BLaER1 treated with 17β-estradiol and CSF1 and Interleukin-3, amounts not matched to agents 10 nM and 100 nM (cell line): ENCODE results near the gene IGFBP5.

Experiments used
- H3K27ac ChIP-seq, 11 experiments: shearing (Covaris generic); formaldehyde crosslinking; 2 replicates each; pipeline ENCODE4 v1.8.1; 2022
- H3K27me3 ChIP-seq, 11 experiments: shearing (Covaris generic); formaldehyde crosslinking; 2 replicates each; pipeline ENCODE4 v1.8.1; 2022
- H3K36me3 ChIP-seq, 11 experiments: shearing (Covaris generic); formaldehyde crosslinking; 2 replicates each; pipeline ENCODE4 v1.8.1; 2022
- H3K4me1 ChIP-seq, 10 experiments: shearing (Covaris generic); formaldehyde crosslinking; 2 replicates each; pipeline ENCODE4 v1.8.1; 2022
- H3K4me2 ChIP-seq, 11 experiments: shearing (Covaris generic); formaldehyde crosslinking; 2 replicates each; pipeline ENCODE4 v1.8.1; 2022
- H3K4me3 ChIP-seq, 10 experiments: shearing (Covaris generic); formaldehyde crosslinking; 2 replicates each; pipeline ENCODE4 v1.8.1; 2022
- H3K9ac ChIP-seq, 11 experiments: shearing (Covaris generic); formaldehyde crosslinking; 2 replicates each; pipeline ENCODE4 v1.8.1; 2022
- H3K9me3 ChIP-seq, 11 experiments: shearing (Covaris generic); formaldehyde crosslinking; replicated peaks in 1 of 11; 2 replicates each; pipeline ENCODE4 v1.8.1; 2022
- H4K20me1 ChIP-seq, 11 experiments: shearing (Covaris generic); formaldehyde crosslinking; 2 replicates each; pipeline ENCODE4 v1.8.1; 2022
- Cebpa-rat ChIP-seq, 11 experiments: shearing (Covaris generic); IDR thresholded peaks; 2 replicates each; pipeline ENCODE4 v1.8.1; 2022

Gene IGFBP5

DNA sequence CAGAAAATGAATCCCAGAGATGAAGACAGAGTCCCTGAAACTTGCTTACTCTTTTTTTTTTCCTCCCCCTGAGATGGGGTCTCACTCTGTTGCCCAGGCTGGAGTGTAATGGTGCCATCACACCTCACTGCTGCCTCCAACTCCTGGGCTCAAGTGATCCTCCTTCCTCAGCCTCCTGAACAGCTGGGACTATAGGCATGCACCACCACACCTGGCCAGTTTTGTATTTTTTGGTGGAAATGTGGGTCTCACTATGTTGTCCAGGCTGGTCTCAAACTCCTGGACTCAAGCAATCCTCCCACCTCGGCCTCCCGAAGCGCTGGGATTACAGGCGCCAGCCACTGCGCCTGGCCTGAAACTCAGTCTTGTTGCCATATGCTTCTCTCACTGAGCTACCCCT, 34.3 kb downstream of the IGFBP5 start:
- Histone ChIP-seq H3K9ac (no peak overlapping the region), H3K36me3 (peaks cover 0 to 91% (median 42%) of the 10 kb centered on the region in 11 experiments; a peak in 17 of 22 replicates), H3K27ac (no peak overlapping the region), H4K20me1 (peaks cover 0 to 100% (median 96%) of the 10 kb centered on the region in 11 experiments; a peak in 18 of 22 replicates), H3K27me3 (peaks cover 11 to 28% (median 22%) of the 10 kb centered on the region in 11 experiments; a peak in 18 of 22 replicates), H3K9me3 (no peaks in the 10 kb centered on the region), H3K4me1 (peaks cover 0 to 85% (median 77%) of the 10 kb centered on the region in 10 experiments; a peak in 18 of 20 replicates), H3K4me3 (no peak overlapping the region), H3K4me2 (peak overlapping the region in 2 of 11 experiments; percentile 19 to 92; a peak in 1 of 22 replicates)
- no peak for TF ChIP-seq Cebpa-rat (IDR thresholded peaks at IDR 0.05)

DNA sequence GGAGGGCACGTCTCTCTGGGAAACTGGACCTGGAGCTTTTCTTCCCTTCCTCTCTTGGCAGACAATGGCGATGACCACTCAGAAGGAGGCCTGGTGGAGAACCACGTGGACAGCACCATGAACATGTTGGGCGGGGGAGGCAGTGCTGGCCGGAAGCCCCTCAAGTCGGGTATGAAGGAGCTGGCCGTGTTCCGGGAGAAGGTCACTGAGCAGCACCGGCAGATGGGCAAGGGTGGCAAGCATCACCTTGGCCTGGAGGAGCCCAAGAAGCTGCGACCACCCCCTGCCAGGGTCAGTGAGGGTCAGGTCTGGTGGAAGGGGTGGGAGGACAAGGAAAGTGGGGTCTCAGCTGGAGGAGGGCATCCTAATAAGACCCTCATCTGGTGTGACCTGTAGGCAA, 34.9 kb downstream of the IGFBP5 start:
- no peak overlapping the region for H3K27ac ChIP-seq
- no peak overlapping the region for H3K4me3 ChIP-seq
- peak overlapping the region in 2 of 11 experiments; percentile 66 to 68; a peak in 2 of 22 replicates for H3K4me2 ChIP-seq
- no peak for TF ChIP-seq Cebpa-rat (IDR thresholded peaks at IDR 0.05)
- H3K9ac ChIP-seq, result no peak overlapping the region
- no peaks in the 10 kb centered on the region for H3K9me3 ChIP-seq
- peaks cover 0 to 100% (median 96%) of the 10 kb centered on the region in 11 experiments; a peak in 18 of 22 replicates for H4K20me1 ChIP-seq
- H3K36me3 ChIP-seq, result peaks cover 0 to 92% (median 47%) of the 10 kb centered on the region in 11 experiments; a peak in 17 of 22 replicates
- H3K4me1 ChIP-seq, result peaks cover 0 to 83% (median 72%) of the 10 kb centered on the region in 10 experiments; a peak in 18 of 20 replicates
- H3K27me3 ChIP-seq, result peaks cover 8 to 24% (median 16%) of the 10 kb centered on the region in 11 experiments; a peak in 17 of 22 replicates

DNA sequence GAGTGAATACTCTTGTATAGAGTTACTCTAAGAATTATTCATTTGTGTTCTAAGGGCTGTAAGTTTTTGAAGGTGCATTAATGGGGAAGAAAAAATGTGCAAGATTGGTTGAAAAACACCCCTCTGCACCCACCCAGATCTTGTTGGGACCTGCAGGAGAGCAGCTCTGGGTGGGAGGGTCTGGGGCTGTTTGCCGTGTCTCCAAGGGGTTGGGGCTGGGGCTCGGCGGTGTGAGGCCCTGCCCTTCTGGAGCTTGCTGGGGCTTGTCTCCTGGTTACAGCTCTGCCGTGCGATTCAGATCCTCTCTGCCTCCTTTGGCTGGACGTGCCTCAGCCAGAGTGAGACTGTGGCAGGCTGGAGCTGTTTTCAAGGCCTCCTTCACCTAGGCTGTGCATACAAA, 36.1 kb downstream of the IGFBP5 start:
- H3K27me3 ChIP-seq, result peaks cover 0 to 15% (median 12%) of the 10 kb centered on the region in 11 experiments; a peak in 11 of 22 replicates
- H3K4me2 ChIP-seq, result peak overlapping the region in 9 of 11 experiments; percentile 13 to 76 (median 59); a peak in 16 of 22 replicates
- no peak overlapping the region for H3K4me3 ChIP-seq
- H4K20me1 ChIP-seq, result peaks cover 0 to 100% (median 96%) of the 10 kb centered on the region in 11 experiments; a peak in 18 of 22 replicates
- no peak for TF ChIP-seq Cebpa-rat (IDR thresholded peaks at IDR 0.05)
- no peaks in the 10 kb centered on the region for H3K9me3 ChIP-seq
- no peak overlapping the region for H3K27ac ChIP-seq
- H3K4me1 ChIP-seq, result peaks cover 1 to 73% (median 61%) of the 10 kb centered on the region in 10 experiments; a peak in 18 of 20 replicates
- peaks cover 0 to 97% (median 55%) of the 10 kb centered on the region in 11 experiments; a peak in 17 of 22 replicates for H3K36me3 ChIP-seq
- peak overlapping the region in 1 of 11 experiments; percentile 0; a peak in 1 of 22 replicates for H3K9ac ChIP-seq

DNA sequence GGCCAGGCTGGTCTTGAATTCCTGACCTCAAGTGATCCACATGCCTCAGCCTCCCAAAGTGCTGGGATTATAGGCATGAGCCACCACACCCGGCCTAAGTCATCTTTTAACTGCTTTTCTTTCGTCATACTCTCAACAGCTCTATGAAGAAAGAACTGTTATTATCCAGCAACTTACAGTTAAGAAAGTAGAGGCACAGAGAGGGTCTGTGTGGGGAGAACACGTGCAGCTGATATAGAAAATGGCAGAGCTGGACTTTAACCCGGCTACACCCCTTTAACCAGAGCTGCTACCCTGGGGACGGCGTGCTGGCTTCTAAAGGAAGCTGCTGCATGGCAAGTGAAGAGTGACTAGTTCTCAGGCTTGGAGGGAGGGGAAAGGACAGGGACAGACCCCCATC, 36.6 kb downstream of the IGFBP5 start:
- Histone ChIP-seq H3K36me3 (peaks cover 0 to 98% (median 55%) of the 10 kb centered on the region in 11 experiments; a peak in 17 of 22 replicates), H3K27me3 (peaks cover 0 to 10% (median 8%) of the 10 kb centered on the region in 11 experiments; a peak in 11 of 22 replicates), H3K4me3 (no peak overlapping the region), H3K4me2 (peak overlapping the region in 9 of 11 experiments; percentile 13 to 76 (median 59); a peak in 16 of 22 replicates), H3K9ac (no peak overlapping the region), H3K4me1 (peaks cover 4 to 72% (median 58%) of the 10 kb centered on the region in 10 experiments; a peak in 18 of 20 replicates), H3K9me3 (no peaks in the 10 kb centered on the region), H4K20me1 (peaks cover 0 to 100% (median 97%) of the 10 kb centered on the region in 11 experiments; a peak in 18 of 22 replicates), H3K27ac (no peak overlapping the region)
- no peak for TF ChIP-seq Cebpa-rat (IDR thresholded peaks at IDR 0.05)

DNA sequence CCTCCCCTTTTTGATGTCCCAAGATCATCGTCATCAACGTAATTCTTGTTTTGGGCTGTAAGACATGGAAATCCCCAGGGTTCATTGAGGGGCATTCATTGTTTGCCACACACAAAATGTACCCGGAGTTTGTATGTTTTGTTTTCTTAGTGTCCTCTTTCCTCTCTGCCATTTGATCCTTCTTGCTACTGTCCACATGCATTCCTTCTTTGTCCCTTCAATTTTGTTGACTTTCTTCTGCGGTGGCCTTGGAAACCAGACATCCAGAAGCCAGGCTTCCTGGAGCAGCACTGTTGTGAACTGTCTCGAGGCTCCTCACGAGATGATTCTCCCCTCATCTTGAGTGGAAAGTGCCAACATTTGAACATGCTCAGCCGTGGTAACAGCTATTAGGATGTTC, 37.4 kb downstream of the IGFBP5 start:
- Histone ChIP-seq H3K4me3 (no peak overlapping the region), H3K9ac (no peak overlapping the region), H3K36me3 (peaks cover 0 to 98% (median 56%) of the 10 kb centered on the region in 11 experiments; a peak in 17 of 22 replicates), H3K4me1 (peaks cover 4 to 68% (median 50%) of the 10 kb centered on the region in 10 experiments; a peak in 18 of 20 replicates), H3K27me3 (peaks cover 0 to 4% (median under 1%) of the 10 kb centered on the region in 11 experiments; a peak in 5 of 22 replicates), H3K4me2 (peak overlapping the region in 8 of 11 experiments; percentile 31 to 76 (median 62); a peak in 10 of 22 replicates), H4K20me1 (peaks cover 0 to 100% (median 97%) of the 10 kb centered on the region in 11 experiments; a peak in 17 of 22 replicates), H3K9me3 (no peaks in the 10 kb centered on the region), H3K27ac (no peak overlapping the region)
- TF ChIP-seq Cebpa-rat (IDR thresholded peaks at IDR 0.05), result no peak

DNA sequence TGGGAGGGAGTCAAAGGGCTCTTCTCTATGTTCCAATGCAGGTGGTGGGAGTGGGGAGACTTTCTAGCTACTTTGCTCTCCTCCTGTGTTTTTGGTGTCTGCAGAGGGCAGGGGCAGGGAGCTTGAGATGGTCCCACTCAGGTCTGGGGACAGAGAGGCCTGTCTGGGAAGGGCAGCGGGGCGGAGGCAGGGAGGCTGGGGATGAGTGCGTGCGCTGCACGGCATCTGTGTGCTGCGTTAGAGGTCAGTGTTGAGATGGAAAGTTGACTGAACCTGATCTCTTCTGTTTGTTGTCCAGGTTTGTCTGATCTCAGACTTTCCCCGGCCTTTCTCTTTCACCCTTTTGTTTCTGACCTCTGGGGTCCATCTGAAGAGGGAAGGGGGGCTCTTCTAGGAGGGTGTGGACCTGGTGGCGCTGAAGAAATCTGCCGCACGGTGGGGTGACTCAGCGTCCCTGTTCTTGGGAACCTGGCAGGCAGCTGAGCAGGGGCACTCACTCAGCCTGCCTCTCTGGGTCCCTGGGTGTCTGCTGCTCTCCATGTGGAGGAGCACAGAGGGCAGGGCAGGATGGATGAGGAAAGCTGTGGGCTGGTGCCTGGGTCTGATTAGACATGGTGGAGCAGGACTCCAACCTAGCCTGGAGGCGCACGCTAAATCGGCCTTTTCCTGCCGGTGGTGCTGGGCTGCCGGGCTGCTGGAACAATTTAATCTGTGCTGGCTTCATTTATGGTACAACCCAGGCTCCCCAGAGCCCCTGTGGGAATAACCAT, 38.1 kb downstream of the IGFBP5 start:
- Histone ChIP-seq H3K9ac (no peak overlapping the region), H3K4me2 (peak overlapping the region in 7 of 11 experiments; percentile 8 to 75 (median 30); a peak in 6 of 22 replicates), H3K36me3 (peaks cover 0 to 92% (median 52%) of the 10 kb centered on the region in 11 experiments; a peak in 17 of 22 replicates), H4K20me1 (peaks cover 0 to 100% (median 100%) of the 10 kb centered on the region in 11 experiments; a peak in 17 of 22 replicates), H3K9me3 (no peaks in the 10 kb centered on the region), H3K4me1 (peaks cover 4 to 63% (median 47%) of the 10 kb centered on the region in 10 experiments; a peak in 18 of 20 replicates), H3K27ac (no peak overlapping the region), H3K4me3 (no peak overlapping the region), H3K27me3 (peaks cover 0 to 4% (median 0%) of the 10 kb centered on the region in 11 experiments; a peak in 4 of 22 replicates)
- TF ChIP-seq Cebpa-rat (IDR thresholded peaks at IDR 0.05), result no peak

DNA sequence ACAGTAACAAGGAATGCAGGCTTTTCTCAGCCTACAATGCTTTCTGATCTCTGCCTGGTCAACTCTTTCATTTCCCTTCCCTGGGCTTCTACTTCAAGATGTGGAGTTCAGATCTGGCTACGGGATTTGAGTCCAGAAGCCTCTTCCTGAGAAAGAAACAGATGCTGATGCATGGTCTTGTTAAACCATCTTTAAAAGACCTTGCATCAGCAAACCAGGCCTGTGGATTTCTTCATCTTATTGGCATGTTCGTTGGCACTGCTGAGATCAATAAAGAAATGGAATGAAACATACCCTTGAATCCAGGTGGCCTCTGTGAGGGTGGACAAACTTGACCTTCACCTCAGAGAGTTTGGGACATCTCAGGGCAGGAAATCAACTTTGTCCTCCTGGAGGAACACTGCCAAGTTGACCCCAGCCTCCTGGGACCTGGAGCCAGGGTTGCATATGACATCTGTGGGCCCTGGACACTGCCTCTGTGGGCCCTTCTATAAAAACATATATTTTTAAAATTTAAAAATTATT, 40.8 kb downstream of the IGFBP5 start:
- Histone ChIP-seq H3K4me3 (no peak overlapping the region), H3K27me3 (no peaks in the 10 kb centered on the region; a peak in 1 of 22 replicates), H3K4me2 (peak overlapping the region in 3 of 11 experiments; percentile 3 to 24 (median 6); a peak in 2 of 22 replicates), H3K4me1 (peaks cover 4 to 62% (median 39%) of the 10 kb centered on the region in 10 experiments; a peak in 18 of 20 replicates), H3K9me3 (no peaks in the 10 kb centered on the region), H4K20me1 (peaks cover 0 to 100% (median 98%) of the 10 kb centered on the region in 11 experiments; a peak in 17 of 22 replicates), H3K9ac (no peak overlapping the region), H3K36me3 (peaks cover 0 to 88% (median 31%) of the 10 kb centered on the region in 11 experiments; a peak in 15 of 22 replicates), H3K27ac (no peak overlapping the region)
- no peak for TF ChIP-seq Cebpa-rat (IDR thresholded peaks at IDR 0.05)

DNA sequence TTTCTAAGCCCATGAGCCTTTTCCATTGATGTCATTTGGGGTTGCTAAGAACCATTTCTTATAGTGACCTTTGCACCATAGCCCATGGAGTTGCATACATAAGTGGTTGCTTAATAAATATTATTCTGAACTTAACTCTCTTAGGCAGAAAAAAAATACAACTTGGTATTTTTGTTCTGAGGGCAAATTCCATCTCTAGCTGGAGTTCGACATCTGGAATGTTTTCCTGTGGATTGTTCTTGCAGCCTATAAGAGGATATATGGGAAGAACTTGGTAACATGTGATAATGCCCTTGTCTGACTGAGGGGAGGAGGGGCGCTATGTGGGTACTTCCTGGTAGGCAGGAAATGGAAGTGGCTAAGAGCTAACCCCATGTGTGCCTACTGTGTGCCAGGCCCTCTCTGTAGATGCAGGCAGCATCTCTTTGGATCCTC, 41.4 kb downstream of the IGFBP5 start:
- no peak overlapping the region for H3K4me3 ChIP-seq
- TF ChIP-seq Cebpa-rat (IDR thresholded peaks at IDR 0.05), result no peak
- no peaks in the 10 kb centered on the region for H3K9me3 ChIP-seq
- H3K36me3 ChIP-seq, result peaks cover 0 to 87% (median 31%) of the 10 kb centered on the region in 11 experiments; a peak in 15 of 22 replicates
- peaks cover 4 to 59% (median 36%) of the 10 kb centered on the region in 10 experiments; a peak in 18 of 20 replicates for H3K4me1 ChIP-seq
- no peak overlapping the region for H3K9ac ChIP-seq
- no peak overlapping the region for H3K27ac ChIP-seq
- H3K27me3 ChIP-seq, result no peaks in the 10 kb centered on the region; a peak in 1 of 22 replicates
- peaks cover 0 to 100% (median 98%) of the 10 kb centered on the region in 11 experiments; a peak in 17 of 22 replicates for H4K20me1 ChIP-seq
- peak overlapping the region in 4 of 11 experiments; percentile 3 to 24 (median 7); a peak in 4 of 22 replicates for H3K4me2 ChIP-seq
